Muscle layer of colon (tissue), 2 donors: Measurements from ENCODE around the gene MAPK1IP1L.
A peak's percentile ranks its signal among the peaks of the same experiment; 100 is the strongest.

Source experiments
- H3K27ac ChIP-seq: one replicate; pipeline ENCODE4 v1.7.0; 2013; ENCODE audit warnings: low read depth, mild to moderate bottlenecking, low read length, moderate library complexity
- H3K27me3 ChIP-seq, 2 donors: one replicate each; pipeline ENCODE4 v1.7.0; 2013; ENCODE audit warnings: low read length in 2 of 2, mild to moderate bottlenecking in 2 of 2; ENCODE audit not compliant: insufficient read depth in 2 of 2, control insufficient read depth in 1 of 2
- H3K36me3 ChIP-seq: one replicate; pipeline ENCODE4 v1.7.0; 2013; ENCODE audit warnings: mild to moderate bottlenecking, low read length; ENCODE audit not compliant: insufficient read depth
- H3K4me1 ChIP-seq: one replicate; pipeline ENCODE4 v1.7.0; 2013; ENCODE audit warnings: mild to moderate bottlenecking, low read length; ENCODE audit not compliant: insufficient read depth
- H3K4me3 ChIP-seq, 2 donors: one replicate each; pipeline ENCODE4 v1.7.0; 2013; ENCODE audit warnings: low read length in 2 of 2, low read depth in 1 of 2, mild to moderate bottlenecking in 1 of 2, moderate library complexity in 1 of 2
- H3K9ac ChIP-seq: one replicate; pipeline ENCODE4 v1.7.0; 2013; ENCODE audit warnings: low read length
- H3K9me3 ChIP-seq: one replicate; pipeline ENCODE4 v1.7.0; 2013; ENCODE audit warnings: mild to moderate bottlenecking, low read length
- donor health status: abdominal sarcoma.
- donor health status: Adenocarcinoma of cecum.

The MAPK1IP1L gene

DNA sequence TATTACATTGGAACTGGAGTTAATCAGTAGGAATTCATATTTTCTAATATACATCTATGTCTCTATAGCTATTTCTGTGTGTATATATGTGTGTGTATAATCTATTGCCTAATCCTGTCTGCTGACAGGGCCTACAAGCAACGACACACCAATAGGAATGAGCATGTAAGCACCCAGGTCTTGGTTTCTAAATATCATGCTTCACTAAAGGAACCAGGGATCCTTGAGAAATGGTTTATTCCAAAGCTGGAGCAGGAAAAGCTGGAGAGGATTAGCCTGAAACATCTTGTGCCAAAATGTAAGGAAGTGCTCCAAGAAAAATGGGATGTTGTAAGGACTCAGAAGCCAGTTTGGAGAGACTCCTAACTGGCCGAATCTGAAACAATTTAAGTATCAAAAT, 48.3 kb downstream of the MAPK1IP1L start:
- no peaks in the 10 kb centered on the region for H3K9me3 ChIP-seq
- H3K27me3 ChIP-seq = no peaks in the 10 kb centered on the region
- H3K36me3 ChIP-seq = no peaks in the 10 kb centered on the region
- peaks cover 38% of the 10 kb centered on the region for H3K4me1 ChIP-seq
- no peak overlapping the region for H3K9ac ChIP-seq
- H3K27ac ChIP-seq = no peak overlapping the region
- no peak overlapping the region for H3K4me3 ChIP-seq

DNA sequence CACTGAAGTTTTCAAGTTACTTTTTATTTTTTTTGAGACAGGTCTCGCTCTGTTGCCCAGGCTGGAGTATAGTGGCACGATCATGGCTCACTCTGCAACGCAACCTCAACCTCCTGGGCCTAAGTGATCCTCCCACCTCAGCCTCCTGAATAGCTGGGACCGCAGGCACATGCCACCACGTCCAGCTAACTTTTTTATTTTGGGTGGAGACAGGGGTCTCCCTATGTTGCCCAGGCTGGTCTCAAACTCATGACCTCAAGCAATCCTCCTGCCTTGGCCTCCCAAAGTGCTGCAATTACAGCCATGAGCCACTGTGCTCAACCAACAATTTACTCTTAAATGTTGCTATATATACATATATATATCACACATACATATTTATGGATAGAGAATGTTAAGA, 50.3 kb downstream of the MAPK1IP1L start:
- H3K36me3 ChIP-seq = no peaks in the 10 kb centered on the region
- H3K4me3 ChIP-seq = no peak overlapping the region
- H3K9ac ChIP-seq = no peak overlapping the region
- no peaks in the 10 kb centered on the region for H3K9me3 ChIP-seq
- H3K27me3 ChIP-seq = no peaks in the 10 kb centered on the region
- peaks cover 45% of the 10 kb centered on the region for H3K4me1 ChIP-seq
- no peak overlapping the region for H3K27ac ChIP-seq

DNA sequence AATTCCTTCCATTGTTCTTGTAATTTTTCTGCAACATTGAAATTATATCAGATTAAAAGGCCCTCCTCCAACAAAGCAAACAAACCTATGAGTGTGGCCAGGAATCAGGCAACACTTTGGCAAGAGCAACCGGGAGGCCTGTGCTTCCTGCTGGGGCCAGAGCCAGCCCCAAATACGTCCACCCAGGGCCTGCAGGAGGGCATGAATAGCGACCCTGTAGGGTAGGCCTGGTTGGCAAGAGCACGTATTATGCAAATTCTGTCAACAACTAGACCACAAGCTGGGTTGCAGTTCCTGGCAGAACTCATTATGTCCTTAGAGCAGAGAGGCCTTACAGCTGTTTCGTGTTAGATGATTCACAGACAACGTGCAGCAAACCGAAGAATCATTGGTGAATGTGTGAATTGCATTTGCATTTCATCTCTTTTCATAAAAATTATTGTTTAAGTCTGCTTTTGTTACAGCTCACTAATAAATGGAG, 50.7 kb downstream of the MAPK1IP1L start:
- H3K4me1 ChIP-seq = peaks cover 47% of the 10 kb centered on the region
- H3K9me3 ChIP-seq = no peaks in the 10 kb centered on the region
- no peaks in the 10 kb centered on the region for H3K27me3 ChIP-seq
- H3K4me3 ChIP-seq = no peak overlapping the region
- peak overlapping the region; percentile 52 for H3K27ac ChIP-seq
- no peaks in the 10 kb centered on the region for H3K36me3 ChIP-seq
- no peak overlapping the region for H3K9ac ChIP-seq

DNA sequence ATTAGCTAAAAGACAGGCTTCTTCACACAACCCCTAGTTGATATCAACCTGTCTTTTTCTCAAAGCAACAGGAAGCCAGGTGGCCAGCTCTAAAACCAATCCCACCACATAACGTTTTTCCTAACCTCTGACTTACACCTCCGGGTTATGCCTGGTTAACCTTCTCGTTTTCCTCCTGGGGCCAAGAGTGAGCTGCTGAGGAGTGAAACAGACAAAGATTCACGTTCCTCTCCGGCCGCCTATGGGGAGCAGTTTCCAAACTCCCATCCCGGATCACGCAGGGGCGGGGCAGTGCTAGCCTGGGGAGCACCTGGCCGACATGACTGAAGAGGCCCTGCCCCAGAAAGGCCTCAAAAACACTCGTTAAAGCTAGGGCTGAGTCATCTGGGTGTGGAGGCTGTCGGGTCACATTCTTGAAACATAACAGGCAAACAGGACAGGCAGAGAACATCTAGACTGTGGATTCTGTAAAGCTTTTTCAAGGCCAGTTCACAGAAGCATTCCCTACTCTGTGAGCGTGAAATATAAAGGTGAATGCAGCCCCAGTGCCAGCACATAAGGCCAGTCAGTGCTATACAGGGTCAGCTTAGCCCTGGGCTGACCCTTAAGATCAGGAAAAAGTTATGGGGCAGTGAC, 51.7 kb downstream of the MAPK1IP1L start:
- Histone ChIP-seq H3K27me3 (no peaks in the 10 kb centered on the region), H3K9me3 (no peaks in the 10 kb centered on the region), H3K9ac (no peak overlapping the region), H3K36me3 (no peaks in the 10 kb centered on the region), H3K4me1 (peaks cover 52% of the 10 kb centered on the region), H3K4me3 (peak overlapping the region; percentile 6 to 27), H3K27ac (peak overlapping the region; percentile 52)

DNA sequence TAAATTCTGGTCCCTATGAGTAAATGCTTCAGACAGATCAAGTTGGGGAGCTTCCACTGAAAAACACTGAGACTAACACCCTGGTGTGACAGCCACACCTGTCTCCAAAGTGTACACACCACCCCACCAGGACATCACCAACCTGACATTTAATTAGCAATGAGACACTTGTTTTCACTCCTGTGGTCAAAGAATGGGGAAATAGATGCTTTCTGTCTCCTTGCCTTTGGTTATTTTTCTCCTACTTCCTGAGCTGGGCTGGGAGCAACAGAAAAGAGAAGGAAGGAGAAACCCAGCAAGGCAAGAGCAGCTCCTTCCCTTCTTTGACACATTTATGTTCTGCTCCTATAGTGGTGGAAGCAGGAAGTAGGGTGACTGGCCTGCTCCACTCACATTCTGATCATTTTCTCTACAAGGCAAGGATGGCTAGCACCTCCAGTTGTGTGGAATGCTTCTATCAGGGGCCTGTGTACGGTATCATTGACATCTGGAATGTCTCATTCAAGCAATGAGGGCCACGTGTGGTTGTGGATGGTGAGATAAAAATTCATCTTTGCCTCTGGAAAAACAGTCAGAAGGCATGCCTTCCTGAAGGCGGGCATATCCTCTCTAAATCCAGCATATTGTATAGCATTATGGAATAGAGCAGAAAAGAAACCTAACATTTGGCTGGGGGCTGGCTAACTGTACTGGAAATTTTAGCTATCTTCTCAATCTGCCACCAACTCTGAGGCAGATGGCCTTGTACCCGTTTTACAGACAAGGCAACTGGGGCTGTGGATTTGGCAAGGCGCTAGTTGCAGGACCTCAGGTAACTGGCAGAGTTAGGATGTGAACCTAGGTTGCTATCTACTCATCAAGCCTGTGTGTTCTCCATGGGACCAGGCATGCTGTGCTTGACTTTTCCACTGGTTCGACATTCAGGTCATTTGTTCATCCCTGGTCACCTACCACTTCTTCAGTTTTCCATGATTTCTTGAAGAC, 52.8 kb downstream of the MAPK1IP1L start:
- Histone ChIP-seq H3K9ac (no peak overlapping the region), H3K27ac (peak overlapping the region; percentile 52), H3K9me3 (no peaks in the 10 kb centered on the region), H3K4me1 (peaks cover 53% of the 10 kb centered on the region), H3K27me3 (no peaks in the 10 kb centered on the region), H3K4me3 (peak overlapping the region in 1 of 2 donors; percentile 20), H3K36me3 (no peaks in the 10 kb centered on the region)

DNA sequence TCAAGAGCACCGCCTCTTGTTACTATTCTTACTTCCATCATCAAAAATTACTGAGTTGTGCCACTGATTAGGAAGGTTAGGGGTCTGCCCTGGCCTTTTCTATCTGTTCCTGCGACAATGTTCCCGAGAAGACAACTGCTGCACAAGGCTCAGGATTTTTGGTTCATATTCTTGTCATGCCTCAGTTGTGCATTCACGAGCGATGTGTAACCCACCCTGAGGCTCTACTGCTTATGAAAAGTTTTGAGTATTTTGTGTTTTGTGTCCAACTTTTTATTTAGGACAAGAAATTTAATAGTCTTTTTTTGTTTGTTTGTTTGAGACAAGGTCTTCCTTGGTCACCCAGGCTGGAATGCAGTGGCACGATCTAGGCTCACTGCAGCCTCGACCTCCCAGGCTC, 54.5 kb downstream of the MAPK1IP1L start:
- no peaks in the 10 kb centered on the region for H3K9me3 ChIP-seq
- H3K4me1 ChIP-seq = peaks cover 49% of the 10 kb centered on the region
- no peaks in the 10 kb centered on the region for H3K36me3 ChIP-seq
- no peaks in the 10 kb centered on the region for H3K27me3 ChIP-seq
- no peak overlapping the region for H3K4me3 ChIP-seq
- no peak overlapping the region for H3K27ac ChIP-seq
- no peak overlapping the region for H3K9ac ChIP-seq

DNA sequence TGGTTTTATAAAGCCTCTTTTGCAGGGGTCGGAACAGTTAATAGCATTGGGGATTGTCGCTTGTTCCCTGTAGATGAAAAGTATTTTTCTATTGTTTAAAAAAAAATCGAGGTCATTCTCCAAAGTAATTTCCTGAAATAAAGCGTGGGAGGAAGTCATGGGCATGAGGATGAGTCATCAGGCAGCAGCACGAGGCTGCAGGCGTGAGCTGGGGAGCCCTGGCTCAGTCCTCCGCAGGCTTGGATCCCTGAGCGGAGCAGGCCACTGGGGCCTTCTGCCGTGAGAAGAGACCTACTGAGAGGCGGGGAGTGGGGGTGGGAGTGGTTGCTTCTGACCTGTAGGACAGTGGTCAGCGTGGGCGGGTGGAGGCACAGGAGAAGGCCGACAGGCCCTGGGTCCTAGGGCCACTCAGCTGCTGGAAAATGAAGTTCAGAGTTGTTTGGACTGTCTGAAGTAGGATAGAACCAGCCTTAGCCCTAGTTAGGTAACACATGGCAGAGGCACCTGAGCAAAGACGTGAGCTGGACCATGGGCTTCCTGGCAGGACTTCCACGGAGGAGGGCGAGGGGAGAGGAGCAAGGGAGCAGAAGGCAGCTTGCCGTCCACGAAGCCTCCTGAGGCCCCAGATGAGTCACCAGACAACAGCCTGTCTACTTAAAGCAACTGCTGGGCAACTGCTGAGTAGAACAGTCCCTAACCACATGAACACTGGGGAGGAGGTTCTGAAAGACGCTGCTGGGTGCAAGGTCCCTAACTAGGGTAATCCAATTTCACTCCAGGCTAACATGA, 56.5 kb downstream of the MAPK1IP1L start:
- Histone ChIP-seq H3K36me3 (no peaks in the 10 kb centered on the region), H3K9me3 (no peaks in the 10 kb centered on the region), H3K4me1 (peaks cover 36% of the 10 kb centered on the region), H3K27ac (peak overlapping the region; percentile 59), H3K4me3 (no peak overlapping the region), H3K27me3 (no peaks in the 10 kb centered on the region), H3K9ac (no peak overlapping the region)

DNA sequence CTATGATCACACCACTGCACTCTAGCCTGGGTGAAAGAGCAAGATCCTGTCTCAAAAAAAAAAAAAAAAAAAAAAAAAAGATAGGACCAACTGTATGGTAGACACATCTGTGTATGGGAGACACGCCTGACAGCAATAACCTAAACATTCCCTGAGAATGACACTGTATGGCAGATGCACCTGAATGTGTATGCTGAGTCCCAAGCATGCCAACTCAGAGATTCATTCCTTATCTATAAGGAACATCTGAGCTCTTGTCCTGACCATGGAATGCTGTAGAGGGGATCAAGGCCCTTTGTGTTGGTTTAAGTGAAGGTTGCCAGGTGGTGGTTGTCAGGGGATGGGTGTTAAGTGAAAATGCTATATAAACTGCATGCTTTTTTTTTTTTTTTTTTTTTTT, 58.4 kb downstream of the MAPK1IP1L start:
- Histone ChIP-seq H3K27ac (no peak overlapping the region), H3K4me1 (peaks cover 19% of the 10 kb centered on the region), H3K27me3 (no peaks in the 10 kb centered on the region), H3K9me3 (no peaks in the 10 kb centered on the region), H3K4me3 (no peak overlapping the region), H3K9ac (no peak overlapping the region), H3K36me3 (no peaks in the 10 kb centered on the region)

DNA sequence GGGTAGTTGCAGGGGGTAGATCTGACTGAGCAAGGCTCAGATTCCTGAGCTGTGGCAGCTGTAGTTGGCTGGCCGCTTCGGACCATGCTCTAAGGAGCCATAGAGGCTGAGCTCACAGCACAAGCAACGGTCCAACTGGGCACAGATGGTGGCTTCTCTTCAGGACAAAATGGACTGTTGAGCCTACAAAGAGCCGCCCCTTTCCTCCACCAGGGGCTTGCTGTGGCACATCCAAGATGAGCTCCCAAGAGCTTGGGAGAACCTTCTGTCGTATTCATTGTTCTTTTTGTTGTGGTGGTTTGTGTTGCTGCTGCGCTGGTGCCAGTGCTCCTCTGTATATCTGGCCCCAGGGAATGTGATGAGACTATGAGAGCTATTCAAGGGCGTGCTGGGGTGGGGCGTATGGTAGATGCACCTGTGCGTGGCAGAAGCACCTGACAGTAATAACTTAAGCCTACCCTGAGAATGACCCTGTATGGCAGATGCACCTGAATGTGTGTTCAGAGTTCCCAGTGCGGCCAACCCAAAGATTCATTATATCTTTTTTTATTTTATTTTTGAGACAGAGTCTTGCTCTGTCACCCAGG, 59.8 kb downstream of the MAPK1IP1L start:
- Histone ChIP-seq H3K27me3 (no peaks in the 10 kb centered on the region), H3K9ac (no peak overlapping the region), H3K9me3 (no peaks in the 10 kb centered on the region), H3K4me1 (peaks cover 13% of the 10 kb centered on the region), H3K27ac (no peak overlapping the region), H3K4me3 (no peak overlapping the region), H3K36me3 (no peaks in the 10 kb centered on the region)

DNA sequence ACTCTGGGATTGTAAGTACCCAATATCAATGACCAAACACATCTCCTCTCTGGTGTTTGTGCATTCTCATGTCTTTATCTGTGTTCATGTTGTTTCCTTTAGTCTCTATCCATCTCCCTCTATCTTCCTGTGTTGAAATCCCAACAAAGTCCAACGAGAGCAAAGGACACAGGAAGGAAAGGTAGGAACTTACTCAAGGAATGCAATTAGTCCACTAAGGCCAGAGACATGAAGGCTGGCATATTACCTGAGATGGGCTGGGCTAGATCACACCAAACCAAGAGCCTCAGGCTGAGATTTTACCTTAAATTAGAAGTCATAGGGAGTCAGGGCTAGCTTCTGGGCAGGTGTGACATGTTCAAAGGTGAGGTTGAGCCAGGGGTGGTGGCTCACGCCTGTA, 63.3 kb downstream of the MAPK1IP1L start:
- Histone ChIP-seq H3K4me3 (no peak overlapping the region), H3K9ac (no peak overlapping the region), H3K27me3 (no peaks in the 10 kb centered on the region), H3K36me3 (no peaks in the 10 kb centered on the region), H3K9me3 (no peaks in the 10 kb centered on the region), H3K27ac (no peak overlapping the region), H3K4me1 (no peaks in the 10 kb centered on the region)

DNA sequence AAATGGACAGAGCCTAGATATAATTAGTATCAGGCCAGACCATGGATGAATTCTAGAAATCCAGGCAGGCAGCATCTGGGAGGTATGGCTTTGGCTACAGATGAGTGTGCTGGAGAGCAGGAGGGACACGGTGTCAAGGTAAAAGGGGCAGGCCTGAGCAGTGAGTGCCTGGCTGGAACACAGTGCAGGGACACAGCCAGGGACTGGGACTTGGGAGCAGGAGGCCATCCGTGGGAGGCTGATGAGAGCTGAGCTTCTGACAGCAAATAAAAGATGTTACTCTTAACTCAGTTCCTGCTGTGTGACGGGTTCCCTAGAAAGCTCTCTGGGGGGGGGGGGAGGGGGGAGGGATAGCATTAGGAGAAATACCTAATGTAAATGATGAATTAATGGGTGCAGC, 64.0 kb downstream of the MAPK1IP1L start:
- Histone ChIP-seq H3K9ac (no peak overlapping the region), H3K27me3 (no peaks in the 10 kb centered on the region), H3K27ac (no peak overlapping the region), H3K4me3 (no peak overlapping the region), H3K4me1 (no peaks in the 10 kb centered on the region), H3K9me3 (no peaks in the 10 kb centered on the region), H3K36me3 (no peaks in the 10 kb centered on the region)
